Skeletal muscle satellite cell (primary cell): Measurements from ENCODE around the gene UBQLN4.
"Not testable (repeated sequence)": the region's sequence is repeated elsewhere in the genome, so short reads cannot be mapped to it uniquely, and the experiment has no call there.

Source experiments
- H3K27me3 ChIP-seq: 2 replicates; pipeline ENCODE4 v1.7.0; 2013; ENCODE audit warnings: low read length; ENCODE audit not compliant: control insufficient read depth, insufficient read depth
- H3K36me3 ChIP-seq: 2 replicates; pipeline ENCODE4 v1.7.0; 2013; ENCODE audit warnings: mild to moderate bottlenecking, control low read depth, low read length; ENCODE audit not compliant: insufficient read depth
- H3K4me1 ChIP-seq: 2 replicates; pipeline ENCODE4 v1.7.0; 2013; ENCODE audit warnings: low read length; ENCODE audit not compliant: control insufficient read depth, insufficient read depth
- H3K4me2 ChIP-seq: 2 replicates; pipeline ENCODE4 v1.7.0; 2013; ENCODE audit warnings: mild to moderate bottlenecking, low read length
- H3K4me3 ChIP-seq: 2 replicates; pipeline ENCODE4 v1.7.0; 2013; ENCODE audit warnings: low read length
- H3K9ac ChIP-seq: 2 replicates; pipeline ENCODE4 v1.7.0; 2013; ENCODE audit warnings: mild to moderate bottlenecking, low read depth, low read length, moderate library complexity
- H3K9me3 ChIP-seq: replicated peaks from 2 replicates; pipeline ENCODE4 v1.7.0; 2013; ENCODE audit warnings: mild to moderate bottlenecking, control low read depth, low read length

UBQLN4 gene

GRCh38 chr1:156054500-156055280, 1.1 kb upstream of the UBQLN4 start, which contains the start of gene LAMTOR2:
TSS of gene LAMTOR2 (plus strand) at chr1:156054782. CDS start at chr1:156054890, 108 bp downstream.
- peaks cover 11% of the 10 kb centered on the region for H3K36me3 ChIP-seq
- H3K4me2 ChIP-seq = peak within 1 kb of the TSS; percentile 98
- H3K27me3 ChIP-seq = no peaks in the 10 kb centered on the region
- H3K9me3 ChIP-seq = no peaks in the 10 kb centered on the region
- H3K4me1 ChIP-seq = peaks cover 18% of the 10 kb centered on the region
- H3K4me3 ChIP-seq = peak within 1 kb of the TSS; percentile 95
- H3K9ac ChIP-seq = peak within 1 kb of the TSS; percentile 93

- peak overlapping the region; percentile 75 for H3K4me2 ChIP-seq
- H3K36me3 ChIP-seq = peaks cover 26% of the 10 kb centered on the region
- no peaks in the 10 kb centered on the region for H3K27me3 ChIP-seq
- H3K9ac ChIP-seq = peak overlapping the region; percentile 63
- peaks cover 18% of the 10 kb centered on the region for H3K4me1 ChIP-seq
- no peaks in the 10 kb centered on the region for H3K9me3 ChIP-seq
- peak overlapping the region; percentile 78 for H3K4me3 ChIP-seq
Measured at GRCh38 chr1:156052862-156053767, 483 bp downstream of the UBQLN4 start.

- Histone ChIP-seq H3K4me2 (no peak overlapping the region), H3K36me3 (peaks cover 19% of the 10 kb centered on the region), H3K4me1 (peaks cover 18% of the 10 kb centered on the region), H3K9ac (no peak overlapping the region), H3K27me3 (no peaks in the 10 kb centered on the region), H3K9me3 (no peaks in the 10 kb centered on the region), H3K4me3 (no peak overlapping the region)
Measured at GRCh38 chr1:156051011-156051725, 2.4 kb downstream of the UBQLN4 start.

- no peaks in the 10 kb centered on the region for H3K9me3 ChIP-seq
- peaks cover 12% of the 10 kb centered on the region for H3K4me1 ChIP-seq
- H3K4me2 ChIP-seq = no peak overlapping the region
- no peak overlapping the region for H3K9ac ChIP-seq
- H3K36me3 ChIP-seq = peaks cover 19% of the 10 kb centered on the region
- no peak overlapping the region for H3K4me3 ChIP-seq
- H3K27me3 ChIP-seq = no peaks in the 10 kb centered on the region
Measured at GRCh38 chr1:156050376-156050775, 3.2 kb downstream of the UBQLN4 start.

GRCh38 chr1:156048663-156049258, 4.8 kb downstream of the UBQLN4 start:
- Histone ChIP-seq H3K27me3 (no peaks in the 10 kb centered on the region), H3K4me1 (peaks cover 10% of the 10 kb centered on the region), H3K4me2 (no peak overlapping the region), H3K4me3 (no peak overlapping the region), H3K9me3 (no peaks in the 10 kb centered on the region), H3K36me3 (peaks cover 25% of the 10 kb centered on the region), H3K9ac (no peak overlapping the region)

GRCh38 chr1:156045076-156045475, 8.5 kb downstream of the UBQLN4 start:
- Histone ChIP-seq H3K4me1 (peaks cover 5% of the 10 kb centered on the region), H3K9ac (no peak overlapping the region), H3K27me3 (no peaks in the 10 kb centered on the region), H3K4me2 (no peak overlapping the region), H3K9me3 (no peaks in the 10 kb centered on the region), H3K36me3 (peaks cover 41% of the 10 kb centered on the region), H3K4me3 (no peak overlapping the region)

- H3K9ac ChIP-seq = no peak overlapping the region
- no peaks in the 10 kb centered on the region for H3K27me3 ChIP-seq
- no peaks in the 10 kb centered on the region for H3K9me3 ChIP-seq
- no peak overlapping the region for H3K4me2 ChIP-seq
- peaks cover 22% of the 10 kb centered on the region for H3K36me3 ChIP-seq
- H3K4me3 ChIP-seq = no peak overlapping the region
- H3K4me1 ChIP-seq = peaks cover 5% of the 10 kb centered on the region
Measured at GRCh38 chr1:156042828-156043227, 10.8 kb downstream of the UBQLN4 start.

GRCh38 chr1:156034991-156035390, 18.6 kb downstream of the UBQLN4 start:
- H3K36me3 ChIP-seq, H3K4me1 ChIP-seq, H3K9me3 ChIP-seq, H3K27me3 ChIP-seq, H3K9ac ChIP-seq, H3K4me2 ChIP-seq, H3K4me3 ChIP-seq: not testable (repeated sequence)

GRCh38 chr1:156033011-156033410, 20.6 kb downstream of the UBQLN4 start:
- H3K4me2 ChIP-seq = no peak overlapping the region
- peaks cover 5% of the 10 kb centered on the region for H3K4me1 ChIP-seq
- H3K36me3 ChIP-seq = no peaks in the 10 kb centered on the region
- no peaks in the 10 kb centered on the region for H3K27me3 ChIP-seq
- no peak overlapping the region for H3K9ac ChIP-seq
- no peak overlapping the region for H3K4me3 ChIP-seq
- H3K9me3 ChIP-seq = no peaks in the 10 kb centered on the region

- no peak overlapping the region for H3K9ac ChIP-seq
- no peaks in the 10 kb centered on the region for H3K36me3 ChIP-seq
- no peak overlapping the region for H3K4me3 ChIP-seq
- H3K4me2 ChIP-seq = no peak overlapping the region
- H3K9me3 ChIP-seq = no peaks in the 10 kb centered on the region
- H3K27me3 ChIP-seq = no peaks in the 10 kb centered on the region
- no peaks in the 10 kb centered on the region for H3K4me1 ChIP-seq
Measured at GRCh38 chr1:156026588-156026987, 27.0 kb downstream of the UBQLN4 start.

GRCh38 chr1:156025876-156026275, 27.7 kb downstream of the UBQLN4 start:
- Histone ChIP-seq H3K4me3 (no peak overlapping the region), H3K36me3 (no peaks in the 10 kb centered on the region), H3K4me1 (no peaks in the 10 kb centered on the region), H3K4me2 (no peak overlapping the region), H3K9me3 (no peaks in the 10 kb centered on the region), H3K27me3 (no peaks in the 10 kb centered on the region), H3K9ac (no peak overlapping the region)
